Chondrocyte (in vitro differentiated cells): ENCODE results near the gene CERS3. TPM values are rescaled to one million over a fixed set of nuclear protein-coding genes. Genes with fewer than 3 reads are reported as not detected.

ENCODE experiments used
- DNase-seq: peaks from one replicate; pipeline ENCODE4 v3.0.0; 2021; ENCODE audit warnings: mixed read lengths, low spot score
- H3K27ac Mint-ChIP-seq: one replicate; pipeline ENCODE4 v1.8.0; 2021; ENCODE audit warnings: mild to moderate bottlenecking, moderate library complexity, mixed read lengths; ENCODE audit not compliant: unreplicated experiment
- H3K27me3 Mint-ChIP-seq: 2 replicates; pipeline ENCODE4 v1.8.0; 2021; ENCODE audit warnings: low read depth, mixed read lengths
- H3K36me3 Mint-ChIP-seq: 2 replicates; pipeline ENCODE4 v1.8.0; 2021; ENCODE audit warnings: low read depth, mixed read lengths
- H3K4me1 Mint-ChIP-seq: 2 replicates; pipeline ENCODE4 v1.8.0; 2021; ENCODE audit warnings: low read depth, mild to moderate bottlenecking, mixed read lengths
- H3K4me3 Mint-ChIP-seq: one replicate; pipeline ENCODE4 v1.8.0; 2021; ENCODE audit warnings: mild to moderate bottlenecking, moderate library complexity, mixed read lengths; ENCODE audit not compliant: unreplicated experiment
- H3K9me3 Mint-ChIP-seq: 2 replicates; pipeline ENCODE4 v1.8.0; 2021; ENCODE audit warnings: low read depth, mixed read lengths
- total RNA-seq: library from RNA; stranded (reverse); gene quantifications from 3 replicates; pipeline ENCODE4 v1.2.1, GENCODE V29; 2021
- TF ChIP-seq, protein P1 (sequence below): fragments of 200-600 bp; sonication (generic); IDR thresholded peaks from 2 replicates; pipeline ENCODE4 v1.5.0; 2021; ENCODE audit warnings: antibody characterized with exemption, mild to moderate bottlenecking, moderate library complexity

Gene CERS3
- total RNA-seq, 1 donor from 2014 or later = not detected

DNA sequence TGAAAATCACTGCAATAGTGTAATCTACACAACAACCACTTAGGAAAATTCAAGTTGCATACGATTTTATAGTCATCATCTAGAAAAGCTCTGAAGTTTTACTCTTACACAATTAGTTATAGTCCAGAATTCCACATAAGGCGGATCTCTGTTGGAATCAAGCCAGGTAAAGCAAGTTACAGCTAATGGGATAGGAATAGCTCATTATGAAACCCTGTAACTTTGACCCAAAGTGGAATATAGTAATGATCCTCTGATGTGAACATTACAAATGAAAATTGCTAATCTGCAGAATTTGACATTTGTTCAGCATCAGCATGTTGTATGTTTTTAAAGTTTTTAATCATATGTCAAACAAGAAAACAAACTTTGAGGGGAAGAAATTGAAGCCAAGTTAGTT, 4.4 kb downstream of the CERS3 start:
- TF ChIP-seq, protein P1, sequence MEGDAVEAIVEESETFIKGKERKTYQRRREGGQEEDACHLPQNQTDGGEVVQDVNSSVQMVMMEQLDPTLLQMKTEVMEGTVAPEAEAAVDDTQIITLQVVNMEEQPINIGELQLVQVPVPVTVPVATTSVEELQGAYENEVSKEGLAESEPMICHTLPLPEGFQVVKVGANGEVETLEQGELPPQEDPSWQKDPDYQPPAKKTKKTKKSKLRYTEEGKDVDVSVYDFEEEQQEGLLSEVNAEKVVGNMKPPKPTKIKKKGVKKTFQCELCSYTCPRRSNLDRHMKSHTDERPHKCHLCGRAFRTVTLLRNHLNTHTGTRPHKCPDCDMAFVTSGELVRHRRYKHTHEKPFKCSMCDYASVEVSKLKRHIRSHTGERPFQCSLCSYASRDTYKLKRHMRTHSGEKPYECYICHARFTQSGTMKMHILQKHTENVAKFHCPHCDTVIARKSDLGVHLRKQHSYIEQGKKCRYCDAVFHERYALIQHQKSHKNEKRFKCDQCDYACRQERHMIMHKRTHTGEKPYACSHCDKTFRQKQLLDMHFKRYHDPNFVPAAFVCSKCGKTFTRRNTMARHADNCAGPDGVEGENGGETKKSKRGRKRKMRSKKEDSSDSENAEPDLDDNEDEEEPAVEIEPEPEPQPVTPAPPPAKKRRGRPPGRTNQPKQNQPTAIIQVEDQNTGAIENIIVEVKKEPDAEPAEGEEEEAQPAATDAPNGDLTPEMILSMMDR = no peak

DNA sequence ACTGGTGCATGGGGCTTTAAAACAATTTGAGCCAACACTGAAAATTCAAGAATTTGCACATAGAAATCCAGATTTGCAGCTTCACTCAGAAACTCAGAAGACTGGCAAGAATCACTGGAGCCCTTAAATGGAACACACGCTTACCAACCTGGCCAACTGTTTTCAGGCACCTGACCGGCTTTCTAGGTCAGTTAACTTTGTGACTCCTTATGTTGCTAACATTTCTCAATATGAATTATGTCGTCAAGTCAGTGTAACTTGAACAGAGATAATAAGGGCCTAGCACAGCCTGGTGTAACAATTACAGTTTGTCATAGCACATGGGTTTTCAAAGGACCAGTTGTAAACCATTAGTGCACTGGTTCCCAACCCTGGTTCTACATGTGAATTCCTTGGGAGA, 6.8 kb downstream of the CERS3 start:
- DNase-seq = no peak
- TF ChIP-seq, protein P1 = no peak
- Mint-ChIP-seq H3K36me3 (no peaks in the 10 kb centered on the region), H3K4me3 (no peak overlapping the region), H3K27me3 (peaks cover 1% of the 10 kb centered on the region), H3K9me3 (peaks cover 9% of the 10 kb centered on the region), H3K27ac (no peak overlapping the region), H3K4me1 (no peaks in the 10 kb centered on the region)

More for the DNA sequence above, 4.4 kb downstream of the CERS3 start:
- no peaks in the 10 kb centered on the region for H3K36me3 Mint-ChIP-seq
- H3K27ac Mint-ChIP-seq = no peak overlapping the region
- H3K4me3 Mint-ChIP-seq = no peak overlapping the region
- no peaks in the 10 kb centered on the region for H3K4me1 Mint-ChIP-seq
- peaks cover 7% of the 10 kb centered on the region for H3K27me3 Mint-ChIP-seq
- no peak for DNase-seq
- peaks cover 9% of the 10 kb centered on the region for H3K9me3 Mint-ChIP-seq

GRCh38 chr15:100520132-100520921, 8.4 kb downstream of the CERS3 start:
- TF ChIP-seq, protein P1 = no peak
- H3K9me3 Mint-ChIP-seq = peaks cover 9% of the 10 kb centered on the region
- no peak overlapping the region for H3K27ac Mint-ChIP-seq
- H3K36me3 Mint-ChIP-seq = no peaks in the 10 kb centered on the region
- no peak for DNase-seq
- no peak overlapping the region for H3K4me3 Mint-ChIP-seq
- no peaks in the 10 kb centered on the region for H3K4me1 Mint-ChIP-seq
- H3K27me3 Mint-ChIP-seq = peaks cover 4% of the 10 kb centered on the region

- Mint-ChIP-seq H3K27ac (no peak overlapping the region), H3K9me3 (peaks cover 5% of the 10 kb centered on the region), H3K4me1 (no peaks in the 10 kb centered on the region)
Measured at GRCh38 chr15:100517846-100518245, 10.9 kb downstream of the CERS3 start.

DNA sequence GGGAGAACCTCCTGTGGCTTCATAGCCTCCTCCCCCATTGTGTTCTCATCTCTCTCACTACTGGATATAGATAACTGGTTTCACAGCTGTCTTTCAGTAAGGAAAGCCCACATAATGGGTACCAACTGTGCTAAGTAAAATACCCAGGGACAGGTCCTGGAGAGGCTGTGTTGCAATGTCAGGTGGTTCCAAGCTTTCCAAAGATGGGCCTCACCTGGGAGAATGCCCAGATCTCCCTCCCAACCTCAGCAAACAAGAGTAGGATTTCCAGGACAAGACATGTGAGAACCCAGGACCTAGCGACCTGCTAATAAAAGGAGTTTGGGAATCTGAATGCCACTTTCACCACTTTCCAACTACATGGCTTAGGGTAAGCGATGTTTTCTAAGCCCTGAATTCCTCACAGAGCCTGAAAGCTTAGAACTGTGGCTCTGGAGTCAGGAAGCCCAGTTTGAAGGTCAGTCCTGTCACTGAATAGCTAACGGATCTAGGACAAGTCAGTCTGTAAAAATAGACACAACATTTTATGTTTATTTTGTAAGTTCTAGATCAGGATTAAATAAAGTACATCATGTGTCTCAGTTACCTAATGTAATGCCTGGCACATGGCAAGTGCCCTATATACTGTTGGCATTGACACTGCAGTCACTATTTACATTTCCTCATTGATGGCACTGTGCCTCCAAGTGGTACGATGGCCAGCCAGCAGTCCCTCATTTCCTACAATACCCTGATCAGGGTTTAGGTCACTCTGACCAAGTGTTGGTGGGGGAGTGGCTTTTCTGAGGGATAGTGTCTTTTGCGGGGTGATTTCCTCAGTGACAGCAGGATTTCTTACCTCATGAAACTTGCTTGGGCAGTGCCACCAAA, 11.9 kb downstream of the CERS3 start:
- no peaks in the 10 kb centered on the region for H3K4me1 Mint-ChIP-seq
- H3K4me3 Mint-ChIP-seq = no peak overlapping the region

More at GRCh38 chr15:100517846-100518245, 10.9 kb downstream of the CERS3 start:
- H3K36me3 Mint-ChIP-seq = no peaks in the 10 kb centered on the region
- TF ChIP-seq, protein P1 = no peak
- peaks cover 10% of the 10 kb centered on the region for H3K27me3 Mint-ChIP-seq
- DNase-seq = no peak
- H3K4me3 Mint-ChIP-seq = no peak overlapping the region

More for the DNA sequence above, 11.9 kb downstream of the CERS3 start:
- no peak overlapping the region for H3K27ac Mint-ChIP-seq
- no peak for DNase-seq
- H3K27me3 Mint-ChIP-seq = peaks cover 10% of the 10 kb centered on the region
- TF ChIP-seq, protein P1 = no peak
- H3K9me3 Mint-ChIP-seq = no peaks in the 10 kb centered on the region
- no peaks in the 10 kb centered on the region for H3K36me3 Mint-ChIP-seq
